Measurements from ENCODE around the gene CHIA. TPM values are rescaled to one million over a fixed set of nuclear protein-coding genes. Genes with fewer than 3 reads are reported as not detected.

CHIA gene
- total RNA-seq, 1 donor from 2014 or later = not detected

- DNase-seq (ENCODE audit: low read depth) = no peak
Measured at GRCh38 chr1:111361761-111362160, 71.1 kb downstream of the CHIA start.

- peak; percentile 42 for DNase-seq (ENCODE audit: low read depth)
Measured at GRCh38 chr1:111364690-111365089, 74.0 kb downstream of the CHIA start.

GRCh38 chr1:111366256-111366655 lies 75.6 kb downstream of the CHIA start:
- DNase-seq (ENCODE audit: low read depth) = peak; percentile 29

GRCh38 chr1:111369177-111369576 lies 78.5 kb downstream of the CHIA start:
- peak; percentile 82 for DNase-seq (ENCODE audit: low read depth)

GRCh38 chr1:111369645-111370044 lies 79.0 kb downstream of the CHIA start:
- DNase-seq (ENCODE audit: low read depth) = peak; percentile 51

Other genes with a start within 250 kb of the CHIA start
- gene DRAM2, start 150.8 kb upstream of the CHIA start, total RNA-seq = 39.2 and 44.7 TPM in 2 replicates
- gene CEPT1, start 150.6 kb upstream of the CHIA start, total RNA-seq = 20.6 and 24.6 TPM in 2 replicates
- gene DENND2D, start 90.2 kb upstream of the CHIA start, total RNA-seq = 0.57 and 1.0 TPM in 2 replicates
- 2.3 and 3.2 TPM in 2 replicates for gene CHI3L2, start 63.1 kb upstream of the CHIA start, total RNA-seq
- gene OVGP1, start 136.9 kb downstream of the CHIA start, total RNA-seq = 0.08 and 0.94 TPM in 2 replicates
- gene WDR77, start 158.4 kb downstream of the CHIA start, total RNA-seq = 82.1 and 95.7 TPM in 2 replicates
- gene ATP5PB, start 158.6 kb downstream of the CHIA start, total RNA-seq = 241 and 345 TPM in 2 replicates
- 0.36 and 0.45 TPM in 2 replicates for gene C1orf162, start 183.1 kb downstream of the CHIA start, total RNA-seq
- gene ADORA3, start 212.8 kb downstream of the CHIA start, total RNA-seq = not detected in 2 replicates
- not detected in 2 replicates for gene TMIGD3, start 212.8 kb downstream of the CHIA start, total RNA-seq

Data from myocyte (in vitro differentiated cells).